Muscle layer of duodenum (tissue), 2 donors: ENCODE measurements around the gene NMRK1.
A peak's percentile ranks its signal among the peaks of the same experiment; 100 is the strongest.

Source experiments
- H3K27ac ChIP-seq: one replicate; pipeline ENCODE4 v1.7.0; 2013; ENCODE audit warnings: mild to moderate bottlenecking, low read length
- H3K27me3 ChIP-seq: one replicate; pipeline ENCODE4 v1.7.0; 2013; ENCODE audit warnings: low read depth, mild to moderate bottlenecking, control low read depth, low read length
- H3K36me3 ChIP-seq, 2 donors: one replicate each; pipeline ENCODE4 v1.7.0; 2013; ENCODE audit warnings: low read length in 2 of 2, control low read depth in 1 of 2, mild to moderate bottlenecking in 1 of 2; ENCODE audit not compliant: insufficient read depth in 2 of 2, control insufficient read depth in 1 of 2
- H3K4me1 ChIP-seq, 2 donors: one replicate each; pipeline ENCODE4 v1.7.0; 2013; ENCODE audit warnings: low read length in 2 of 2, mild to moderate bottlenecking in 2 of 2, control low read depth in 1 of 2, moderate library complexity in 1 of 2; ENCODE audit not compliant: insufficient read depth in 2 of 2, control insufficient read depth in 1 of 2
- H3K4me3 ChIP-seq, 2 donors: one replicate each; pipeline ENCODE4 v1.7.0; 2013; ENCODE audit warnings: low read length in 2 of 2, low read depth in 1 of 2, mild to moderate bottlenecking in 1 of 2
- H3K9me3 ChIP-seq, 2 donors: one replicate each; pipeline ENCODE4 v1.7.0; 2013; ENCODE audit warnings: low read length in 2 of 2, control low read depth in 1 of 2, mild to moderate bottlenecking in 1 of 2; ENCODE audit not compliant: control insufficient read depth in 1 of 2
- donor health status: healthy.

The NMRK1 gene

DNA sequence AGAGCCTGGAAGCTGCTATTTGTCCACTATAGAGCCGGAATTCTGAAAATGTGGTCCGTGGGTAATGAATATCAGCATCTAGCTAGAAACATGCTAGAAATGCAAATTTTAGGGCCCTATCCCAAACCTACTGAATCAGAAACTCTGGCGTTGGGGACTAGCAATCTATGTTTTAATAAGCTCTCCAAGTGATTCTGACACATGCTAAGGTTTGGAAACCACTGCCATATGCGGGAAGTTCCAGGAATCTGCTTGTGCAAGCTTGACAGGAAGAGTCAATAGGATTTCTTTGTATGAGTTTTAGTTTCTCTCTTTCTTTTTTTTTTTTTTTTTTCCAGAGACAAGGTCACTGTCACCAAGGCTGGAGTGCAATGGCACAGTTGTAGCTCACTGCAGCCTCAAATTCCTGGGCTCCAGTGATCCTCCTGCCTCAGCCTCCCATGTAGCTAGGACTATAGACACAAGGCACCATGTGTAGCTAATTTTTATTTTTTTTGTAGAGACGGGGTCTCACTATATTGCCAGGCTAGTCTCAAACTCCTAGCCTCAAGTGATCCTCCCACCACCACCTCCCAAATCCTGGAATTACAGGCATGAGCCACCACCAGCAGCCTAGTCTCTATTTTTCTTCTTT, 33.5 kb downstream of the NMRK1 start:
- Histone ChIP-seq H3K27ac (no peak overlapping the region), H3K36me3 (no peaks in the 10 kb centered on the region)

GRCh38 chr9:75053869-75054268, 34.1 kb downstream of the NMRK1 start:
- Histone ChIP-seq H3K4me3 (no peak overlapping the region), H3K27ac (no peak overlapping the region)

More for the DNA sequence above, 33.5 kb downstream of the NMRK1 start:
- H3K27me3 ChIP-seq, result no peaks in the 10 kb centered on the region
- no peaks in the 10 kb centered on the region for H3K4me1 ChIP-seq
- no peak overlapping the region for H3K4me3 ChIP-seq
- no peaks in the 10 kb centered on the region for H3K9me3 ChIP-seq

GRCh38 chr9:75051285-75051684, 36.7 kb downstream of the NMRK1 start:
- Histone ChIP-seq H3K27me3 (no peaks in the 10 kb centered on the region), H3K9me3 (no peaks in the 10 kb centered on the region), H3K27ac (no peak overlapping the region), H3K4me1 (no peaks in the 10 kb centered on the region), H3K4me3 (no peak overlapping the region), H3K36me3 (no peaks in the 10 kb centered on the region)

More at GRCh38 chr9:75053869-75054268, 34.1 kb downstream of the NMRK1 start:
- no peaks in the 10 kb centered on the region for H3K9me3 ChIP-seq
- no peaks in the 10 kb centered on the region for H3K4me1 ChIP-seq
- no peaks in the 10 kb centered on the region for H3K27me3 ChIP-seq
- no peaks in the 10 kb centered on the region for H3K36me3 ChIP-seq

DNA sequence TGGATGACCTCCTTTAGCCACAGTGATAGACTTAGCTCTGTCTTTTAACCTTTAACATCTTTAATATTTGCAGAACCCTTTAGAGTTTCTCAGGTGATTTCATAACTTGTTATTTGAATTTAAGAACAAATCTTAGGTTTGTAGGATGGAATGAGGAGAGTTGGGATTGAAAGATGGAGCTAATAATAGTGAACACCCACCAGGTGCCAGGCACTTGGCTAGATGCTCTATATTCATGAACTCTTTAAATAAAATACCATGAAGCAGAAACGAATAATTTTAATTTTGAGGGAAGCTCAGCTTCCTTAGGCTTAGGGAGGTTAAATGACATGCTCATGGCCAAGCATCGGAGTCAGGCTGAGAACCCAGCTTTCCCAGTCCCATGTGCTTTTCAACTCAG, 40.4 kb downstream of the NMRK1 start:
- Histone ChIP-seq H3K36me3 (no peaks in the 10 kb centered on the region), H3K9me3 (no peaks in the 10 kb centered on the region), H3K4me1 (no peaks in the 10 kb centered on the region), H3K27me3 (no peaks in the 10 kb centered on the region), H3K27ac (no peak overlapping the region), H3K4me3 (no peak overlapping the region)

- Histone ChIP-seq H3K9me3 (no peaks in the 10 kb centered on the region), H3K36me3 (no peaks in the 10 kb centered on the region), H3K4me3 (no peak overlapping the region), H3K4me1 (no peaks in the 10 kb centered on the region), H3K27me3 (no peaks in the 10 kb centered on the region), H3K27ac (no peak overlapping the region)
These were observed 41.1 kb downstream of the NMRK1 start for GRCh38 chr9:75046725-75047345.

DNA sequence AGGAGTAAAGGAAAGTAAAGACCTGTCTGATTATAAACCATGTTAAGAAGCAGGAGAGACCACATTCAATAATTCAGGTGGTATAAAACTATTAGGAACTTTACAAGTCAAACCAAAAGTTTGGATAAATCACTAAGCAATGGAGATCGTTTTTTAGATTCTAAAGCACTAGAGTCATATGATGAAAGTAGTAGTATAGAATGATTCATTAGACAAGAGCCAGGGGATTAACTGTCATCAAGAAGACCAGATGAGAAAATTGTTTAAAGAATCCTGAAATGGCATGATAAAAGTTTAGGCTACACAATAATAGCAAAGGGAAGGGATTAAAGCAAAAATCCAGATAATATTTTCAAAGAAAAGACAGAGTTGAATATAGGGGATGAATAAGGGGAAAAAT, 46.9 kb downstream of the NMRK1 start:
- Histone ChIP-seq H3K27ac (no peak overlapping the region), H3K4me3 (no peak overlapping the region), H3K36me3 (no peaks in the 10 kb centered on the region), H3K27me3 (no peaks in the 10 kb centered on the region), H3K9me3 (no peaks in the 10 kb centered on the region), H3K4me1 (no peaks in the 10 kb centered on the region)

DNA sequence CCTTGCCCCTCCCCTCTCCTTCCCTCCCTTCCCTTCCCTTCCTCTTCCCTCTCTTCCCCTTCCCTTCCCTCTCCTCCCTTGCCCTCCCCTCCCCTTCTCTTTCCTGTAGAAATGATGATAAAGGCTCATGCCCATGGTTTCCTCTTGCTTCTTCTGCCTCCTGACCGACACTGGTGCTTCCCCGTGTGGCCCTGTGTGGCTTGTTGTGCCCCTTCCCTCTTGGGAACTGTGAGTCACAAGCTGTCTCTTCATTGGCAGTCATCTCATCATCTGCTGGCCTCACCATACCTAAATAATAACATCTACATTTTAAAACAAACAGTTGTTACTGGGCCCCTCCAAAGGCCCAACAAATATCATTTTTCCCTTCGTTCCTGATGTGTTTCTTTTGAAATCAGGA, 48.2 kb downstream of the NMRK1 start:
- no peaks in the 10 kb centered on the region for H3K4me1 ChIP-seq

DNA sequence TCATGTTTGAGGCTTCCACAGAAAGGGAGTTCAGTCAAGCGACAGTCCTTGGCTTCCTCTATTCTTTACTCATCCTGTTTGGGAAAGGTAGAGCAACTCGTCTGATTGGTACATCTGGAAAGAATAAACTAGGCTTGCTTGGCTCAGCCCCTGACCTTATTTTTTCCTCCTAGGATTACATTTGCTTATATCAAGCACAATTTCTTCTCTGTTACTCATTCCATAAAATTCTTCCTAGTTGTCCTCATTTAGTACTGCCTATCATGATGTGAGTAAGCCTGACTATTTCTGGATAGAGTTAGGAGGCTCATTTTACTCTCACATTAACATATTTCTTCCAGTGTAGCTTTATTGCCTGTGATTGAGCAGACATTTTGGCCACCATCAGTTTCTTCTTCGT, 48.9 kb downstream of the NMRK1 start:
- H3K4me3 ChIP-seq, result no peak overlapping the region
- H3K27me3 ChIP-seq, result no peaks in the 10 kb centered on the region
- H3K36me3 ChIP-seq, result no peaks in the 10 kb centered on the region
- H3K4me1 ChIP-seq, result no peaks in the 10 kb centered on the region
- H3K9me3 ChIP-seq, result no peaks in the 10 kb centered on the region
- no peak overlapping the region for H3K27ac ChIP-seq

More for the DNA sequence above, 48.2 kb downstream of the NMRK1 start:
- no peaks in the 10 kb centered on the region for H3K27me3 ChIP-seq
- H3K36me3 ChIP-seq, result no peaks in the 10 kb centered on the region
- H3K27ac ChIP-seq, result no peak overlapping the region
- no peaks in the 10 kb centered on the region for H3K9me3 ChIP-seq
- no peak overlapping the region for H3K4me3 ChIP-seq

- no peak overlapping the region for H3K4me3 ChIP-seq
These were observed 51.2 kb downstream of the NMRK1 start for GRCh38 chr9:75036793-75037192.

DNA sequence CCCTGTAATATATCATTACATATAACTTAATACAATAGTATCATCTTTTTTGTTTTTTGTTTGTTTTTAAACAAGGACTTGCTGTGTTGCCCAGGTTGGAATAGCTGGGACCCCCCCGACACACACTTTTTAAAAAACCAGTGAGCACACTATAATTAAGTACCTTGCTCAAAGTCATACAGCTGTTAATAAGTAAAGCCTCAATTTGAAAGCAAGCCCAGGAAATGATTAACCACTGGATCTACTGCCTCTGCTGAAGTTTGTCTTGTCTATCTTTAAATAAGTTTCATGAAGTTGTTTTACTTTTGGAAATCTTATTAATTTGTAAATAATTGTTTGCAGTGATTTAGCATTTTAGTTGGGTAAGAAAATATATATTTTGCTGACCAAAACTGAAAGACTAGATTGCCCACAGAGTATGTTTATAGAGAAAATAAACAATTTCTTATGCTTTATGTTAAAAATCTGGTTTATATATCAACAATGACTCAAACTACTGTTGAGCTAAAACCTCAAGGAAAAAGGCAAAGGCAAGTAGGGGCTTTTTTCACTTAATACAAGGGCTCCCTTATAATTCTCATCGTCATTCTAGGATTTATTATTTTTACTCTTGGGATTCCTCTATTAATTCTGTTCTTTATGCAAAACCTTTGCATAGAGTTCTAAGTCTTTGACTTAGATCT, 54.0 kb downstream of the NMRK1 start:
- Histone ChIP-seq H3K4me1 (no peaks in the 10 kb centered on the region), H3K4me3 (no peak overlapping the region), H3K27ac (no peak overlapping the region), H3K9me3 (no peaks in the 10 kb centered on the region), H3K27me3 (no peaks in the 10 kb centered on the region), H3K36me3 (no peaks in the 10 kb centered on the region)

More at GRCh38 chr9:75036793-75037192, 51.2 kb downstream of the NMRK1 start:
- Histone ChIP-seq H3K4me1 (no peaks in the 10 kb centered on the region), H3K9me3 (no peaks in the 10 kb centered on the region), H3K36me3 (no peaks in the 10 kb centered on the region), H3K27me3 (no peaks in the 10 kb centered on the region), H3K27ac (no peak overlapping the region)

GRCh38 chr9:75027187-75028107, 60.5 kb downstream of the NMRK1 start:
- Histone ChIP-seq H3K36me3 (no peaks in the 10 kb centered on the region), H3K27ac (peak overlapping the region; percentile 74), H3K4me1 (peaks cover 5 to 6% of the 10 kb centered on the region in 2 donors), H3K27me3 (no peaks in the 10 kb centered on the region), H3K9me3 (no peaks in the 10 kb centered on the region), H3K4me3 (peak overlapping the region; percentile 82)
